ENCODE measurements around the gene WIF1. TPM values are rescaled to one million over a fixed set of nuclear protein-coding genes. Genes with fewer than 3 reads are reported as not detected.

The WIF1 gene
- total and polyA plus RNA-seq, 2 of the 8 experiments (the other 6 are each of a cell fraction or from before 2014, with no cell fraction given) = 1.8 to 9.1 TPM

GRCh38 chr12:65022960-65023359, 98.1 kb downstream of the WIF1 start (continued):
- TF ChIP-seq SAP30 (IDR thresholded peaks at IDR 0.05; ENCODE audit: insufficient read depth, insufficient replicate concordance, low read length) (no peak), HDAC6 (IDR thresholded peaks at IDR 0.05; ENCODE audit: low read depth, low read length) (no peak)

All from H1 (cell line).